ENCODE measurements around the gene PPARD. TPM values are rescaled to one million over a fixed set of nuclear protein-coding genes. Genes with fewer than 3 reads are reported as not detected.

The PPARD gene
- total and polyA plus RNA-seq, 5 donors = 20.5 to 22.6 (median 21.2) TPM

DNA sequence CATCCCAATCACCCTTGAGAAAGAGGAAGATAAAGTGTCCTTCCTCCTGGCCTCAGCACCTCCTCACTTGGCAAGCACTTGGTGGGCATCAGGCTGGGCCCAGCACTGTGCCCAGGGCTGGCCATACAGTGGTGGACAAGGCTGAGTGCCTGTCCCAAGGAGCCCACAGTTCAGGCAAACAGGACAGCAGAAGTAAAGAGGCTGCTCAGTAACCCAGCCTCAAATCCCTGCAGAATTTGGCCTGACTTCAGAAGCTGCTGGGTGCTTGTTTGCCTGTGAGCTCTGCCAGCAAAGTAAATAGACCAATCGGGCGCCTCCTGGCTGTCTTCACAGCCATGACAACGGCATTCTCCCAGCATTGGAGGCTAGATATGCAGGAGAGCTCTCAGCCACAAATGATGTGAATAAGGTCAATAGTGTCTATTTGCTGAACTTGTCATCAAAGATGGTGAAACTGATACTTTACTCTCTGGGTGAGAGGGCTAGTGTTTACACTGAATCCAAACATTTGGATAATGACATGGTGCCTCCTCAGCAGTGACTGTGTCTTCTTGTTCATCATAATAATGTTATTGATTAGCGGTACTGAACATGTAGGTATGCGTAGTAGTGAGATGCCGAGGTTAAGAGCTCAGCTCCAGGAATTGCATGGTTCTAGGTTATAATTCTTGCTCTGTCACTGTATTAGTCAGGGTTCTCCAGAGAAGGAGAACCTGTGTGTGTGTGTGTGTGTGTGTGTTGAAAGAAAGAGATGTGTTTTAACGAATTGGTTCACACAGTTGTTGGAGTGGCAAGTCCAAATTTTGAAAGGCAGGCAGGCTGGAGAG lies 72.9 kb downstream of the PPARD start:
- intact Hi-C loops (cut with DNase I) = loop anchor here in 3 of 4 donors (5.0 to 10.0 kb wide), 2 partner anchors 70 to 73 kb away; partner anchors contain the start of gene PPARD (in 3 of the 3)
- Histone ChIP-seq H3K27me3 (ENCODE audit: control insufficient read depth, insufficient read depth) (no peaks in the 10 kb centered on the region), H3K27ac (ENCODE audit: low read length) (no peak overlapping the region), H3K9me3 (ENCODE audit: control insufficient read depth, low read length) (no peaks in the 10 kb centered on the region), H3K4me1 (ENCODE audit: control insufficient read depth, insufficient read depth, low read length) (no peaks in the 10 kb centered on the region), H3K4me3 (ENCODE audit: low read length) (no peak overlapping the region)
- DNase-seq (peak; percentile 72 to 90 (median 83)), ATAC-seq (peak; percentile 76 to 88)
- WGBS = 56% methylated on average over 7 of the region's 7 CpGs

DNA sequence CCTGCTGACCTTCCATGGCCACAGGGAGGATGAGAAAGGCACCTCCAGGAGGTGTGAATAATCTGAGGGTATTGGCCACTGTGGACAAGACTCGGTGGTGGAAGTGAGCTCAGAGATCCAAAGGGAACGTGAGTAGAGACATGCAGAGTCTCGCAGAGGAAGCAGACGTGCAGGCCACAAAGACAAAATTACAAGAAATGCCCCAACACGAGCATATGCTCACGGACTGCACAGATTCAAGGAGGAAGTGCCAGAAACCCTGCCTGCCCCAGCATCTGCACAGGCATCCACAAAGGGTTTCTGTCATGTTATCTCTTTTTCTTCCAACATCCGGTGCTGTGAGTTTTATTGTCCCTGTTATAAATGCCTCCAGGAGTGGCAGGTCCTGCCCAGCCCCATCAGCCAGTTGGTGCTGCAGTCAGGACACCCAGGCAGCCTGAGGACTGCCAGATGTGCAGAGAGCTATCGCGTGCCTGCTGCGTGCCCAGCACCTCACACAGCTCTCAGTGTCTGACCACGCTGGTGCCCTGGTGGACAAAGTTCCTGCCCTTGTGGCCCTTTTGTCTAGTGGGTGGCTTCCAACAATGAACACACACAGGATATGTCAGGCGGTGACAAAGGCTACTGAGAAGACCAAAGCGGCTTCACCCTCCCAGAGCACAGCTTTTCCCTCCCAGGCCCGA lies 75.8 kb downstream of the PPARD start:
- no peak for ATAC-seq
- WGBS = 80% methylated on average over 14 of the region's 14 CpGs

DNA sequence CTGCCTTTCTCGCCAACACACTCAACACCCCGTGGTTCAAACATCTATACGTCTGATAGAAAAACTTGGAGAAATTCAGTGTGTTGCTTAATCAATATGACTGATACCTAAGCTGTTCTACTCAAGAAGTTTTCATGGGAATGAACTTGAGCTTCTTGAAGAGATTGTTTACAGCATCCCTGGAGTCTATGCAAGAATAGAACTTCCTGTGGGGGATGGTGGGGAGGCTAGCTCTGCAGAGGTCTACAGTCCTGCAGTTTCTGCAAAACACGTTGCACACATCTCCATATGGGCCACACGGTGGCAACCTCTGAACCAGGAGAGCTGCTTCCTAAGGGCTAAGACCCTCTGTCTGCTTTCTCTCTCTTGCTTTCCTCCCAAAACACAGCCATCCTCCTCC lies 77.1 kb downstream of the PPARD start:
- no peak overlapping the region for H3K27ac ChIP-seq (ENCODE audit: low read length)
- H3K4me3 ChIP-seq (ENCODE audit: low read length) = no peak overlapping the region
- no peaks in the 10 kb centered on the region for H3K27me3 ChIP-seq (ENCODE audit: control insufficient read depth, insufficient read depth)
- no peak for ATAC-seq
- DNase-seq = no peak
- intact Hi-C loops (cut with DNase I) = loop anchor here in 3 of 4 donors (5.0 to 10.0 kb wide), 2 partner anchors 75 to 77 kb away; partner anchors contain the start of gene PPARD (in 3 of the 3)
- no peaks in the 10 kb centered on the region for H3K4me1 ChIP-seq (ENCODE audit: control insufficient read depth, insufficient read depth, low read length)
- no peaks in the 10 kb centered on the region for H3K9me3 ChIP-seq (ENCODE audit: control insufficient read depth, low read length)
- WGBS = 60% methylated on average over 5 of the region's 5 CpGs

More for the DNA sequence above, 75.8 kb downstream of the PPARD start:
- intact Hi-C loops (cut with DNase I) = loop anchor here in 3 of 4 donors (5.0 to 10.0 kb wide), 2 partner anchors 73 to 76 kb away; partner anchors contain the start of gene PPARD (in 3 of the 3)
- Histone ChIP-seq H3K4me1 (ENCODE audit: control insufficient read depth, insufficient read depth, low read length) (no peaks in the 10 kb centered on the region), H3K4me3 (ENCODE audit: low read length) (no peak overlapping the region), H3K27me3 (ENCODE audit: control insufficient read depth, insufficient read depth) (no peaks in the 10 kb centered on the region), H3K9me3 (ENCODE audit: control insufficient read depth, low read length) (no peaks in the 10 kb centered on the region), H3K27ac (ENCODE audit: low read length) (no peak overlapping the region)
- DNase-seq = no peak

DNA sequence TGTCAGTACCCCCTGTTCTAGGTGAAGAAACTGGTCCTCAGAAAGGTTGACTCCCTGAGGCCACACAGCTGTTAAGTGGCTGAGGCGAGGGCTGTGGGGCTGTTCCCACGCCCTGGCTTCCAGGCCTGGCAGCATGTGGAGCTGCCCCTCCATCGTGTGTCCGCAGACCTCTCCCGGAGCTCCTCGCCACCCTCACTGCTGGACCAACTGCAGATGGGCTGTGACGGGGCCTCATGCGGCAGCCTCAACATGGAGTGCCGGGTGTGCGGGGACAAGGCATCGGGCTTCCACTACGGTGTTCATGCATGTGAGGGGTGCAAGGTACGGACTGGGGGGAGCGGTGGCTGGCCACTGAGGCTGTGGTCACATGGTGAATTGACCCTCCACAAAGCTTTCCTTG lies 77.6 kb downstream of the PPARD start:
- no peaks in the 10 kb centered on the region for H3K4me1 ChIP-seq (ENCODE audit: control insufficient read depth, insufficient read depth, low read length)
- intact Hi-C loops (cut with DNase I) = loop anchor here in 3 of 4 donors (5.0 to 10.0 kb wide), 2 partner anchors 75 to 78 kb away; partner anchors contain the start of gene PPARD (in 3 of the 3)
- 94% methylated on average over 14 of the region's 14 CpGs for WGBS
- H3K4me3 ChIP-seq (ENCODE audit: low read length) = no peak overlapping the region
- ATAC-seq = no peak
- H3K9me3 ChIP-seq (ENCODE audit: control insufficient read depth, low read length) = no peaks in the 10 kb centered on the region
- no peak overlapping the region for H3K27ac ChIP-seq (ENCODE audit: low read length)
- no peaks in the 10 kb centered on the region for H3K27me3 ChIP-seq (ENCODE audit: control insufficient read depth, insufficient read depth)
- DNase-seq = no peak

DNA sequence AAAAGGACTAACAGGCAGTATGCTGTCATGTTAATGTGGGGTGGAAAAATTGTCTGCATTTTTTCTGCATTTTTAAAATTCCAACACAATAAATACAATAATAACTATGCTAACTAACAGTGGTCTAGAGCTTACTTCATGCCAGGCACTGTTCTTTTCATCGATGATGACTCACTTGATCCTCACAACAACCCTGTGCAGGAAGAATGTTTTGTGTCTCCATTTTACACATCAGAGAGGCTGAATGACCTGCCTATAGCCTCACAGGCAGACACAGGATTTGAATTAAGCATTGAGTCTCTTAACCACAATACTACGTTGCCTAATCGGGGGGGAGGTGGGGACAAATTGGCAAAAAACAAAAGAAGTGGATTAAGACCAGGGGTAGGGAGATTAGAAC lies 82.9 kb downstream of the PPARD start:
- Histone ChIP-seq H3K27ac (ENCODE audit: low read length) (no peak overlapping the region), H3K4me1 (ENCODE audit: control insufficient read depth, insufficient read depth, low read length) (no peaks in the 10 kb centered on the region), H3K9me3 (ENCODE audit: control insufficient read depth, low read length) (no peaks in the 10 kb centered on the region), H3K27me3 (ENCODE audit: control insufficient read depth, insufficient read depth) (no peaks in the 10 kb centered on the region), H3K4me3 (ENCODE audit: low read length) (no peak overlapping the region)
- 65% methylated on average over 3 of the region's 3 CpGs for WGBS
- ATAC-seq (no peak), DNase-seq (no peak)
- intact Hi-C loops (cut with DNase I) = no loop called here

DNA sequence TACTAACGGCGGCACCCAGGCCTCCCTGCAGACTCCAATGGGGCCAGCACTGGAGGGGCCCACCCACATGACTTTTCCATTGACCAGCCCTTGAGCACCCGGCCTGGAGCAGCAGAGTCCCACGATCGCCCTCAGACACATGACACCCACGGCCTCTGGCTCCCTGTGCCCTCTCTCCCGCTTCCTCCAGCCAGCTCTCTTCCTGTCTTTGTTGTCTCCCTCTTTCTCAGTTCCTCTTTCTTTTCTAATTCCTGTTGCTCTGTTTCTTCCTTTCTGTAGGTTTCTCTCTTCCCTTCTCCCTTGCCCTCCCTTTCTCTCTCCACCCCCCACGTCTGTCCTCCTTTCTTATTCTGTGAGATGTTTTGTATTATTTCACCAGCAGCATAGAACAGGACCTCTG lies 83.7 kb downstream of the PPARD start:
- DNase-seq (peak; percentile 32 to 59 (median 57)), ATAC-seq (peak in 1 of 2 donors; percentile 18)
- Histone ChIP-seq H3K27me3 (ENCODE audit: control insufficient read depth, insufficient read depth) (no peaks in the 10 kb centered on the region), H3K4me1 (ENCODE audit: control insufficient read depth, insufficient read depth, low read length) (no peaks in the 10 kb centered on the region), H3K9me3 (ENCODE audit: control insufficient read depth, low read length) (no peaks in the 10 kb centered on the region), H3K4me3 (ENCODE audit: low read length) (no peak overlapping the region), H3K27ac (ENCODE audit: low read length) (no peak overlapping the region)
- intact Hi-C loops (cut with DNase I) = no loop called here
- WGBS = 57% methylated on average over 8 of the region's 8 CpGs

DNA sequence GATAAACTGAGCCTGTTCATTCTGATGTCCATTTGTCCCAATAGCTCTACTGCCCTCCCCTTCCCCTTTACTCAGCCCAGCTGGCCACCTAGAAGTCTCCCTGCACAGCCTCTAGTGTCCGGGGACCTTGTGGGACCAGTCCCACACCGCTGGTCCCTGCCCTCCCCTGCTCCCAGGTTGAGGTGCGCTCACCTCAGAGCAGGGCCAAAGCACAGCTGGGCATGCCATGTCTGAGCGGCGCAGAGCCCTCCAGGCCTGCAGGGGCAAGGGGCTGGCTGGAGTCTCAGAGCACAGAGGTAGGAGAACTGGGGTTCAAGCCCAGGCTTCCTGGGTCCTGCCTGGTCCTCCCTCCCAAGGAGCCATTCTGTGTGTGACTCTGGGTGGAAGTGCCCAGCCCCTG lies 85.1 kb downstream of the PPARD start:
- Histone ChIP-seq H3K9me3 (ENCODE audit: control insufficient read depth, low read length) (no peaks in the 10 kb centered on the region), H3K27me3 (ENCODE audit: control insufficient read depth, insufficient read depth) (no peaks in the 10 kb centered on the region), H3K27ac (ENCODE audit: low read length) (no peak overlapping the region), H3K4me1 (ENCODE audit: control insufficient read depth, insufficient read depth, low read length) (no peaks in the 10 kb centered on the region), H3K4me3 (ENCODE audit: low read length) (no peak overlapping the region)
- intact Hi-C loops (cut with DNase I) = no loop called here
- peak in 1 of 3 donors; percentile 43 for DNase-seq
- no peak for ATAC-seq
- WGBS = 92% methylated on average over 5 of the region's 5 CpGs

DNA sequence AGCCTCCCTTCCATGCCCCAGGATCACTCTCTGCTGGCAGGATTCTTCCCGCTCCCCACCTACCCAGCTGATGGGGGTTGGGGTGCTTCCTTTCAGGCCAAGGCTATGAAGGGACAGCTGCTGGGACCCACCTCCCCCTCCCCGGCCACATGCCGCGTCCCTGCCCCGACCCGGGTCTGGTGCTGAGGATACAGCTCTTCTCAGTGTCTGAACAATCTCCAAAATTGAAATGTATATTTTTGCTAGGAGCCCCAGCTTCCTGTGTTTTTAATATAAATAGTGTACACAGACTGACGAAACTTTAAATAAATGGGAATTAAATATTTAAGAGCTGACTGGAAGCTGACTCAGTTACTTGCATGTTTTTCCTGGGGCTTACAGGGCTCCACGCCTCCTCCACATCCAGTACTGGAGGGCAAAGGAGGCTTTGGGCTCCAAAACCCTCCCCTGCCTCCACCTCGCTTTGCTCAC lies 85.5 kb downstream of the PPARD start:
- no peaks in the 10 kb centered on the region for H3K27me3 ChIP-seq (ENCODE audit: control insufficient read depth, insufficient read depth)
- no peaks in the 10 kb centered on the region for H3K4me1 ChIP-seq (ENCODE audit: control insufficient read depth, insufficient read depth, low read length)
- no peak overlapping the region for H3K4me3 ChIP-seq (ENCODE audit: low read length)
- intact Hi-C loops (cut with DNase I) = no loop called here
- H3K9me3 ChIP-seq (ENCODE audit: control insufficient read depth, low read length) = no peaks in the 10 kb centered on the region
- 79% methylated on average over 9 of the region's 9 CpGs for WGBS
- no peak for DNase-seq
- no peak for ATAC-seq
- no peak overlapping the region for H3K27ac ChIP-seq (ENCODE audit: low read length)

DNA sequence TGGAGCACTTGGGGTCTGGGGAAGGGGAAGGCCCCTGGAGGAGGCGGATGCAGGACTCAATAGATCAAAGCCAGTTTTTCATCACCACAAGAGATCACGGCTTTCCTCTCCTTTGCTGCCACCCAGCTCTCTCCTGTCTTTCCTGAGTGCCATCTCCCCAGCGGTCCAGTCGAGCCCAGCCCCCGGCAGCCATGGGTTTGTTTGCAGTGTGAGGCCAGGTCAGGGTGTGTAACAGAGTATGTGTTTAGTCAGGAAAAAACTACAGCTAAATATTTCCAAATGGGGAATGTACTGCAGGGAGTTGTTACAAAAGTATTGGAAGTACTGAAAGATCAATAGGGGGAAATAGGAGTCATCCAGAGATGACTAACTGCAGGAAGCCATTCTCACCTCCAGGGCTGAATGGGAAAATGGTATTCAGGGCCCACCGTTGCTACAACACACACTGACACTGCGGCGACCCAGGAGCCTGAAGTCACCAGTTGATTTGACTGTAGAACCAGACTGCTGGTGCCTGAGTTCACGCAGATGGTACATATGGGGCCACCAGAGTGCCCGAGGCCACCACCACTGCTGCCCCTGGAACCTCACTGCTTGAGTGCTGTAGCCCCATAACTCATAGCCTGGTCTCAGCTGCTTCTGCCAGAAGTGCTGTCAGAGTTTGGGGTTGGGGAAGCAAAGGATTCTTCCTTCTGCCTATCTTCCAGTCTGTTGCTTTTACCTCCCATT lies 86.2 kb downstream of the PPARD start:
- Histone ChIP-seq H3K4me1 (ENCODE audit: control insufficient read depth, insufficient read depth, low read length) (no peaks in the 10 kb centered on the region), H3K27me3 (ENCODE audit: control insufficient read depth, insufficient read depth) (no peaks in the 10 kb centered on the region), H3K4me3 (ENCODE audit: low read length) (no peak overlapping the region), H3K27ac (ENCODE audit: low read length) (no peak overlapping the region), H3K9me3 (ENCODE audit: control insufficient read depth, low read length) (no peaks in the 10 kb centered on the region)
- ATAC-seq (no peak), DNase-seq (peak in 1 of 3 donors; percentile 30)
- 84% methylated on average over 10 of the region's 10 CpGs for WGBS
- intact Hi-C loops (cut with DNase I) = no loop called here

DNA sequence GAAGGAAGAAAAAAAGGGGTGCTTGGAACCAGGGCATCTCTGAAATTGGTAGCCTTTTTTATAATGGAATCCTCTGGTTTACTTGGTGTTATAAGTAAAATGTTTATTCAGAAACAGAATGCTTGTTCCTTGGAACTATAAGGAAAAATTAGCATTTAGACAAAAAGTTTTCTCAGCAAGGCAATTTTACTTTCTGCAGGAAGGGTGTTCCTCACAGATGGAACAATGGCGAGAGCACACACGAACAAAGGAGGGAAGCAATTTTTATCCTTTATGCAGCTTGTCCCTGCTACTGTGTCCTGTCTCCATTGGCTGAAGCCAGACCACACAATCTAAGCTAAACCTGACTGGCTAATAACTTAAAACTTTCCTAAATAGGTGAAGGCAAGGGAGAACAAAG lies 87.1 kb downstream of the PPARD start:
- no peaks in the 10 kb centered on the region for H3K27me3 ChIP-seq (ENCODE audit: control insufficient read depth, insufficient read depth)
- H3K27ac ChIP-seq (ENCODE audit: low read length) = no peak overlapping the region
- no peaks in the 10 kb centered on the region for H3K9me3 ChIP-seq (ENCODE audit: control insufficient read depth, low read length)
- no peak overlapping the region for H3K4me3 ChIP-seq (ENCODE audit: low read length)
- H3K4me1 ChIP-seq (ENCODE audit: control insufficient read depth, insufficient read depth, low read length) = no peaks in the 10 kb centered on the region
- no peak for ATAC-seq
- no peak for DNase-seq
- 87% methylated on average over 2 of the region's 2 CpGs for WGBS
- intact Hi-C loops (cut with DNase I) = no loop called here

Data from right cardiac atrium (tissue), 5 donors.